ENCODE results near the gene FTCD. TPM values are rescaled to one million over a fixed set of nuclear protein-coding genes. Genes with fewer than 3 reads are reported as not detected.

Gene FTCD
- total and polyA plus RNA-seq, 9 of the 15 experiments (the other 6 are each of a cell fraction or from before 2014, with no cell fraction given) = 0.11 to 1.6 (median 0.67) TPM; not detected in 5

- TF ChIP-seq FOXP1 (CRISPR knock-in tag; IDR thresholded peaks at IDR 0.05) (no peak), ZNF592 (IDR thresholded peaks at IDR 0.05) (peak; percentile 31; the same call in 1 of the 2 replicates), ERF (CRISPR knock-in tag; IDR thresholded peaks at IDR 0.05) (no peak), RUNX1 (IDR thresholded peaks at IDR 0.05; ENCODE audit: low read depth) (no peak), BRCA1 (IDR thresholded peaks at IDR 0.05) (no peak), BRCA1 (CRISPR knock-in tag; IDR thresholded peaks at IDR 0.05) (no peak), ZBED1 (IDR thresholded peaks at IDR 0.05) (no peak), ZBTB5 (IDR thresholded peaks at IDR 0.05) (0 out of 2 replicates have a peak, but pooled peaks have one; percentile 11), ZBTB49 (CRISPR knock-in tag; IDR thresholded peaks at IDR 0.05; ENCODE audit: borderline replicate concordance) (no peak), GABPB1 (CRISPR knock-in tag; IDR thresholded peaks at IDR 0.05) (peak; percentile 16; the same call in 1 of the 2 replicates), AFF1 (IDR thresholded peaks at IDR 0.05; ENCODE audit: low read depth in 1 of 2, partially characterized antibody in 2 of 2) (no peak)
Measured at GRCh38 chr21:46182548-46183336, 27.4 kb upstream of the FTCD start (continued).
